A673 (cell line): ENCODE measurements around the gene CDC42EP1. TPM values are rescaled to one million over a fixed set of nuclear protein-coding genes. Genes with fewer than 3 reads are reported as not detected.

Experiments used
- BruUV-seq: library from RNA; stranded (reverse); fragments of 400-500 nt; replicated peaks from 2 replicates; lab custom pipeline; 2021; lab: Mats Ljungman, UMichigan
- CTCF ChIA-PET: fragments of 300-600 bp; sonication (Branson Sonifier 250); formaldehyde crosslinking; loops from one replicate; lab custom pipeline; 2022; ENCODE audit warnings: antibody characterized with exemption; lab: Charles Lee
- POLR2A ChIA-PET: fragments of 300-600 bp; sonication (Branson Sonifier 250); formaldehyde crosslinking; loops from one replicate; lab custom pipeline; 2022; ENCODE audit warnings: antibody characterized with exemption; ENCODE audit not compliant: low non-redundant PET; lab: Charles Lee
- DNase-seq: peaks from one replicate; pipeline ENCODE4 v3.0.0-alpha.2; 2015; ENCODE audit warnings: low spot score
- H3K27ac ChIP-seq: fragments of 200-600 bp; sonication (generic); 2 replicates; pipeline ENCODE4 v1.5.1; 2016; ENCODE audit warnings: mixed run types, low read depth, mild to moderate bottlenecking, mixed read lengths, antibody characterized with exemption, low read length; ENCODE audit not compliant: poor library complexity, severe bottlenecking
- H3K27me3 ChIP-seq: fragments of 200-600 bp; sonication (generic); replicated peaks from 2 replicates; pipeline ENCODE4 v1.6.1; 2017; ENCODE audit warnings: mixed run types, low read depth, mild to moderate bottlenecking, mixed read lengths, antibody characterized with exemption, low read length; ENCODE audit not compliant: insufficient read depth, poor library complexity
- H3K36me3 ChIP-seq: fragments of 200-600 bp; sonication (generic); 2 replicates; pipeline ENCODE4 v1.6.1; 2016; ENCODE audit warnings: mixed run types, mild to moderate bottlenecking, mixed read lengths, antibody characterized with exemption, low read length; ENCODE audit not compliant: insufficient read depth, poor library complexity, severe bottlenecking
- H3K4me1 ChIP-seq: fragments of 200-600 bp; sonication (generic); 2 replicates; pipeline ENCODE4 v1.6.1; 2017; ENCODE audit warnings: mixed run types, mild to moderate bottlenecking, mixed read lengths, antibody characterized with exemption, low read length; ENCODE audit not compliant: insufficient read depth, poor library complexity, severe bottlenecking
- H3K4me3 ChIP-seq: fragments of 200-600 bp; sonication (generic); 2 replicates; pipeline ENCODE4 v1.5.1; 2016; ENCODE audit warnings: low read depth, mixed run types, mild to moderate bottlenecking, mixed read lengths, low read length; ENCODE audit not compliant: poor library complexity, severe bottlenecking
- H3K9me3 ChIP-seq: fragments of 200-600 bp; sonication (generic); 2 replicates; pipeline ENCODE4 v1.6.1; 2016; ENCODE audit warnings: mixed run types, low read depth, mild to moderate bottlenecking, mixed read lengths, antibody characterized with exemption, low read length; ENCODE audit not compliant: poor library complexity, severe bottlenecking
- EZH2 ChIP-seq: fragments of 200-600 bp; sonication (generic); IDR thresholded peaks from 2 replicates; pipeline ENCODE4 v1.6.1; 2017; ENCODE audit warnings: borderline replicate concordance, low read depth, mild to moderate bottlenecking, mixed read lengths, antibody characterized with exemption, low read length; ENCODE audit not compliant: poor library complexity, severe bottlenecking
- intact Hi-C: fragments of 100-400 bp; cut with micrococcal nuclease; formaldehyde crosslinking; loops from one replicate; pipeline ENCODE4 v1.10.0; 2022; ENCODE audit not compliant: unreplicated experiment
- total RNA-seq: library from RNA; stranded (reverse); gene quantifications from 2 replicates; pipeline ENCODE4 v1.2.3, GENCODE V29; 2021
- TF ChIP-seq, protein P1 (sequence below): fragments of 300-800, 200-600 bp; sonication (generic); conservative IDR thresholded peaks from 2 replicates; pipeline ENCODE4 v1.5.1; 2017; ENCODE audit warnings: low read depth, mild to moderate bottlenecking, antibody characterized with exemption, low read length, moderate library complexity, mixed read lengths

Gene CDC42EP1
- total RNA-seq, 1 experiment from 2014 or later, result 1.1 TPM

DNA sequence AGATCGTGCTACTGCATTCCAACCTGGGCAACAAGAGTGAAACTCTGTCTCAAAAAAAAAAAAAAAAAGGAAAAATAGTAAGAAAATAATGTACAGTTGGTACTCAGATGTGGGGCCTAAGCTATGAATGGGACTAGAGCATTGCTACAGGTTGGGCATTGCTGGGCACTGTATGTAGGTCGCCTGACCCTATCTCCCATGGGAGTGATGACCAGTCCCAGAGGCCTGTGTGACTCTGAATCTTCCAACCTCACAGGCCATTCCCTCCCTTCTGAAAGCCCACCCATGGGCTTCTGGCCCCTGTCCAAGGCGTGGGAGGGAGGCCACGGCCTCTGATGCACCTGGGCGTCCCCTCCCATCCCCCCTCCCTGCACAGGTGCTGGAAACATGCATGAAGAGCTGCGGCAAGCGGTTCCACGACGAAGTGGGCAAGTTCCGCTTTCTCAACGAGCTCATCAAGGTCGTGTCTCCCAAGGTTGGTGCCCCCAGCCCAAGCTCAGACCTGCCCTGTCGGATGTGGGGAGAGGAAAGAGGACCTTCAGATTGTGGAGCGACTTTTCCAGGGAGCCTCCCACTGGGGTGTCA lies 57.9 kb downstream of the CDC42EP1 start:
- POLR2A ChIA-PET, result interaction anchor here (0.9 kb wide), 1 partner anchor 11 kb away, joined by 4 read pairs; no protein-coding TSS in a partner anchor
- no TSS peak for BruUV-seq
- DNase-seq, result no peak
- H3K27me3 ChIP-seq, result no peaks in the 10 kb centered on the region
- H3K4me1 ChIP-seq, result peaks cover 5% of the 10 kb centered on the region
- no peak overlapping the region for H3K4me3 ChIP-seq
- TF ChIP-seq, protein P1, sequence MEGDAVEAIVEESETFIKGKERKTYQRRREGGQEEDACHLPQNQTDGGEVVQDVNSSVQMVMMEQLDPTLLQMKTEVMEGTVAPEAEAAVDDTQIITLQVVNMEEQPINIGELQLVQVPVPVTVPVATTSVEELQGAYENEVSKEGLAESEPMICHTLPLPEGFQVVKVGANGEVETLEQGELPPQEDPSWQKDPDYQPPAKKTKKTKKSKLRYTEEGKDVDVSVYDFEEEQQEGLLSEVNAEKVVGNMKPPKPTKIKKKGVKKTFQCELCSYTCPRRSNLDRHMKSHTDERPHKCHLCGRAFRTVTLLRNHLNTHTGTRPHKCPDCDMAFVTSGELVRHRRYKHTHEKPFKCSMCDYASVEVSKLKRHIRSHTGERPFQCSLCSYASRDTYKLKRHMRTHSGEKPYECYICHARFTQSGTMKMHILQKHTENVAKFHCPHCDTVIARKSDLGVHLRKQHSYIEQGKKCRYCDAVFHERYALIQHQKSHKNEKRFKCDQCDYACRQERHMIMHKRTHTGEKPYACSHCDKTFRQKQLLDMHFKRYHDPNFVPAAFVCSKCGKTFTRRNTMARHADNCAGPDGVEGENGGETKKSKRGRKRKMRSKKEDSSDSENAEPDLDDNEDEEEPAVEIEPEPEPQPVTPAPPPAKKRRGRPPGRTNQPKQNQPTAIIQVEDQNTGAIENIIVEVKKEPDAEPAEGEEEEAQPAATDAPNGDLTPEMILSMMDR, result no peak
- no peak for TF ChIP-seq EZH2
- no peak overlapping the region for H3K27ac ChIP-seq
- CTCF ChIA-PET, result interaction anchor here (1.6 kb wide), 1 partner anchor 11 kb away, joined by 4 read pairs; no protein-coding TSS in a partner anchor
- intact Hi-C loops, result no loop called here
- peaks cover 45% of the 10 kb centered on the region for H3K36me3 ChIP-seq
- no peaks in the 10 kb centered on the region for H3K9me3 ChIP-seq

DNA sequence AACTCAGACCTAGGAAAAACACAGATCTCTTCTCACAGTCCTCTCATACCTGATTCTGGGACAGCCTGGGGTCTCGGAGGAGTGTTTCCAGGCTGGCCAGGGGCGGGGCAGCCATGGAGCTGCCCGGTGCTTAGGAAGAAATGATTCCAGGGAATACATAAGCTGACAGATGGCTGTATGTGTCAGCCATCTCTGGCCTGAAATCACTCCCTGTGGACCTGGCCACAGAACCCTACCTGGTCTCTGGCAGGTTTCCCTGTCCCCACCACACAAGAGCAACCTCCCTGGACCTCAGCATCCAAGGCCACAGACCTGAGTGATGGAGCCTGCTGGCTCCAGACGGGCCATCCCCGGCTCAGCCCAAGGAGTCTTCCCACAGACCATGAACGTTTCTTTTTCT lies 58.4 kb downstream of the CDC42EP1 start:
- no peak overlapping the region for H3K4me3 ChIP-seq
- no peak for DNase-seq
- no peaks in the 10 kb centered on the region for H3K27me3 ChIP-seq
- BruUV-seq, result no TSS peak
- peaks cover 3% of the 10 kb centered on the region for H3K4me1 ChIP-seq
- H3K36me3 ChIP-seq, result peaks cover 49% of the 10 kb centered on the region
- POLR2A ChIA-PET, result interaction anchor here (0.9 kb wide), 1 partner anchor 10 kb away, joined by 4 read pairs; no protein-coding TSS in a partner anchor
- no peak overlapping the region for H3K27ac ChIP-seq
- no peaks in the 10 kb centered on the region for H3K9me3 ChIP-seq
- TF ChIP-seq EZH2, result no peak
- TF ChIP-seq, protein P1, result no peak
- intact Hi-C loops, result no loop called here
- CTCF ChIA-PET, result interaction anchor here (1.6 kb wide), 1 partner anchor 12 kb away, joined by 4 read pairs; no protein-coding TSS in a partner anchor

Other genes starting within 250 kb of the CDC42EP1 start
- gene ELFN2, start 133.0 kb upstream of the CDC42EP1 start, total RNA-seq, result not detected in 2 replicates
- gene MFNG, start 74.1 kb upstream of the CDC42EP1 start, total RNA-seq, result not detected in 2 replicates
- gene CARD10, start 41.1 kb upstream of the CDC42EP1 start, total RNA-seq, result 0.26 and 1.0 TPM in 2 replicates
- not detected in 2 replicates for gene LGALS2, start 19.6 kb downstream of the CDC42EP1 start, total RNA-seq
- 74.6 and 79.4 TPM in 2 replicates for gene GGA1, start 48.4 kb downstream of the CDC42EP1 start, total RNA-seq
- gene SH3BP1, start 79.2 kb downstream of the CDC42EP1 start, total RNA-seq, result 12.9 and 22.7 TPM in 2 replicates
- 57.3 and 63.5 TPM in 2 replicates for gene PDXP, start 98.2 kb downstream of the CDC42EP1 start, total RNA-seq
- 269 and 322 TPM in 2 replicates for gene LGALS1, start 115.2 kb downstream of the CDC42EP1 start, total RNA-seq
- 51.9 and 52.9 TPM in 2 replicates for gene NOL12, start 125.9 kb downstream of the CDC42EP1 start, total RNA-seq
- 28.7 and 35.1 TPM in 2 replicates for gene TRIOBP, start 136.6 kb downstream of the CDC42EP1 start, total RNA-seq
- gene GCAT, start 247.5 kb downstream of the CDC42EP1 start, total RNA-seq, result 21.4 and 28.5 TPM in 2 replicates